HEK293T (cell line): ENCODE data around the gene ZIC4.

ENCODE experiments used
- CTCF ChIA-PET: fragments of 350-600 bp; formaldehyde crosslinking; extraction: SDS; loops from one replicate; lab custom pipeline; 2021; ENCODE audit warnings: antibody characterized with exemption, inconsistent platforms; lab: Yijun Ruan, JAX
- POLR2A ChIA-PET: fragments of 350-600 bp; formaldehyde crosslinking; extraction: SDS; loops from one replicate; lab custom pipeline; 2020; ENCODE audit warnings: antibody characterized with exemption, inconsistent platforms; lab: Yijun Ruan, JAX
- DNase-seq: peaks from one replicate; pipeline ENCODE4 v3.0.0; 2012; ENCODE audit warnings: mixed read lengths; ENCODE audit errors: extremely low spot score
- ARNT ChIP-seq: fragments of 450-650 bp; IDR thresholded peaks from 2 replicates; pipeline ENCODE4 v1.6.1; 2017; ENCODE audit warnings: mild to moderate bottlenecking
- BHLHE40 ChIP-seq: fragments of 450-650 bp; IDR thresholded peaks from 2 replicates; pipeline ENCODE4 v1.6.1; 2016; ENCODE audit warnings: mild to moderate bottlenecking, moderate library complexity, borderline replicate concordance
- CTBP1 ChIP-seq: fragments of 450-650 bp; IDR thresholded peaks from 2 replicates; pipeline ENCODE4 v1.6.1; 2016; ENCODE audit warnings: borderline replicate concordance
- ELF4 ChIP-seq: fragments of 450-650 bp; IDR thresholded peaks from 2 replicates; pipeline ENCODE4 v1.6.1; 2017; ENCODE audit warnings: antibody characterized with exemption
- FOXA1 ChIP-seq: fragments of 450-650 bp; IDR thresholded peaks from 2 replicates; pipeline ENCODE4 v1.6.1; 2016; ENCODE audit warnings: mild to moderate bottlenecking
- FOXK2 ChIP-seq: fragments of 450-650 bp; IDR thresholded peaks from 2 replicates; pipeline ENCODE4 v1.6.1; 2016; ENCODE audit warnings: mild to moderate bottlenecking
- FOXM1 ChIP-seq: fragments of 450-650 bp; IDR thresholded peaks from 2 replicates; pipeline ENCODE4 v1.6.1; 2017; ENCODE audit warnings: mild to moderate bottlenecking, borderline replicate concordance
- HDGF ChIP-seq: fragments of 450-650 bp; IDR thresholded peaks from 2 replicates; pipeline ENCODE4 v1.6.1; 2017; ENCODE audit warnings: antibody characterized with exemption, borderline replicate concordance
- L3MBTL2 ChIP-seq: fragments of 450-650 bp; conservative IDR thresholded peaks from 2 replicates; pipeline ENCODE4 v1.6.1; 2016; ENCODE audit warnings: mild to moderate bottlenecking
- LEF1 ChIP-seq: fragments of 450-650 bp; IDR thresholded peaks from 2 replicates; pipeline ENCODE4 v1.6.1; 2017; ENCODE audit warnings: mild to moderate bottlenecking, borderline replicate concordance
- NFRKB ChIP-seq: fragments of 450-650 bp; IDR thresholded peaks from 2 replicates; pipeline ENCODE4 v1.6.1; 2016; ENCODE audit warnings: mild to moderate bottlenecking, moderate library complexity
- SP1 ChIP-seq: fragments of 450-650 bp; IDR thresholded peaks from 2 replicates; pipeline ENCODE4 v1.6.1; 2017
- SUZ12 ChIP-seq: fragments of 450-650 bp; IDR thresholded peaks from 2 replicates; pipeline ENCODE4 v1.6.1; 2016; ENCODE audit warnings: mild to moderate bottlenecking
- TARDBP ChIP-seq: fragments of 450-650 bp; IDR thresholded peaks from 2 replicates; pipeline ENCODE4 v1.6.1; 2016
- TF ChIP-seq, protein P1 (sequence below): fragments of 450-650 bp; IDR thresholded peaks from 2 replicates; pipeline ENCODE4 v1.6.1; 2016

ZIC4 gene

DNA sequence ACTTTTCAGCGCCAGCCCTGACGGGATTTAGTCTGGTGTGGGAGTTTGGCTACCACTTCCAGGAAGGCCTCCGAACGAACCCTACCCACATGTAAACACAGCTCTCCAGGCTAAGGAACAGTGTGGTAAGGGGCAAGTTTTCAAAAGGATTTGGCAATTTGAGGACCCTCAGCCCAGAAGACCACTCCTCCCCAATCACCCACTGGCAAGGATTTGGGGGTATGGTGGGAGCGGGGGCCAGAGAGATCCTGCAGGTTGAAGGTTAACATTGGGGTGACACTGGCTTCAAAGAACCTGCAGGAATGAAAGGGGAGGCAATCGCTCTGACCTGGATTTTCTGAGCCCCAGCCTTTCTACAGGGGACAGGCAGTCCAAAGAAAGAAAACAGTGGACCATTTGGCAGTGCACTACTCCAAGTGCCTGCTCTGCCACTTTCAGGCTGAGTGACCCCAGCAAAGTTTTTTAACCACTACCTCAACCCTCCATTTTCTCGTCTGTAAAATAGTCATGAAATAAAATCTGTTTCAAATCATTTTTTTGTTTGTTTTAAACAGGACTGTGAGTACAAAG is 34.5 kb downstream of the ZIC4 start:
- DNase-seq = no peak
- POLR2A ChIA-PET = no interaction called here
- CTCF ChIA-PET = no interaction called here
- TF ChIP-seq, protein P1, sequence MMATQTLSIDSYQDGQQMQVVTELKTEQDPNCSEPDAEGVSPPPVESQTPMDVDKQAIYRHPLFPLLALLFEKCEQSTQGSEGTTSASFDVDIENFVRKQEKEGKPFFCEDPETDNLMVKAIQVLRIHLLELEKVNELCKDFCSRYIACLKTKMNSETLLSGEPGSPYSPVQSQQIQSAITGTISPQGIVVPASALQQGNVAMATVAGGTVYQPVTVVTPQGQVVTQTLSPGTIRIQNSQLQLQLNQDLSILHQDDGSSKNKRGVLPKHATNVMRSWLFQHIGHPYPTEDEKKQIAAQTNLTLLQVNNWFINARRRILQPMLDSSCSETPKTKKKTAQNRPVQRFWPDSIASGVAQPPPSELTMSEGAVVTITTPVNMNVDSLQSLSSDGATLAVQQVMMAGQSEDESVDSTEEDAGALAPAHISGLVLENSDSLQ = no peak
- TF ChIP-seq HDGF (no peak), SP1 (no peak), FOXA1 (no peak), CTBP1 (no peak), BHLHE40 (no peak)

DNA sequence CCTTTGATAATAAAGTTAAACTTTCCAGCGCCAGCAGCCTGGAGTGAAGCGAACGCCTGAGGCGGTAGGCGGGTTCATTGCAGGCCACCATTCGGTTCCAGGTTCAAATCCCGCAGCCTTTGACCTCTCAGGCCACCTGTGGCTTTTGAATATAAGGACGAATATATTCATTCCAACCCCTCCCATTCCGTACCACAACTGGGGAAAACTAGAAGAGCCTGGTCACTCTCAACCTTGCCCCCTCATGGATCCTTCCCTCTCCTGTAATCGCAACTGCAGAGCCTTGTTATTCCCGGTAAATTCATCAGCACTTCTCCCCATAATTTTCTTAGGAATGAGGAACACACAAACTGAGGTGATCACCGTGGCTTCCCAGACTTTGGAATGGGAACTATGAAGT is 35.2 kb downstream of the ZIC4 start:
- DNase-seq = no peak

DNA sequence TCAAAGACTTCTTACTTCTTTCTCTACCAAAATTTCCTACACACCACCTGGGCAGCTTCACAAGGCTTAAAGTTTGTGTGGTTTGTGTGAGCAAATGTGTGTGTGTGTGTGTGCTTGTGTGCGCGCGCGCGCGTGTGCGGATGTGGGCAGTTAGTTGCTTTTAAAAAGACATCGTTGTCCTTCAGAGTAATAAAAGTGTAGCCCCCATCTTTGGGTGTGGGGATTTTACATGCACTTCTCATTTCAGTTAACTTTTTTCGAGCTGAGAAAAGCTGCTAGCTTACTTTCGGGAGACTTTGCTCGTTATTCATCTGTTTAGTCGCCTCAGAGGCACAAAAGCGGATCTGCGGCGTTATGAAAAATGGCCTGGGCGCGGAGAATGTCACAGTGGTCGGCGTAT is 36.0 kb downstream of the ZIC4 start:
- no peak for DNase-seq
- CTCF ChIA-PET = interaction anchor here (0.6 to 1.0 kb wide), 2 partner anchors 9 kb away, joined by 3 to 4 read pairs; no protein-coding TSS in a partner anchor
- no peak for TF ChIP-seq ELF4
- TF ChIP-seq ARNT = no peak
- TF ChIP-seq SP1 = no peak
- no peak for TF ChIP-seq L3MBTL2

More for the DNA sequence above, 35.2 kb downstream of the ZIC4 start:
- TF ChIP-seq SP1 (no peak), ARNT (no peak), L3MBTL2 (no peak)
- TF ChIP-seq, protein P1 = no peak
- POLR2A ChIA-PET = no interaction called here
- CTCF ChIA-PET = interaction anchor here (0.6 kb wide), 2 partner anchors 10 to 361 kb away, joined by 3 to 4 read pairs; no protein-coding TSS in a partner anchor

DNA sequence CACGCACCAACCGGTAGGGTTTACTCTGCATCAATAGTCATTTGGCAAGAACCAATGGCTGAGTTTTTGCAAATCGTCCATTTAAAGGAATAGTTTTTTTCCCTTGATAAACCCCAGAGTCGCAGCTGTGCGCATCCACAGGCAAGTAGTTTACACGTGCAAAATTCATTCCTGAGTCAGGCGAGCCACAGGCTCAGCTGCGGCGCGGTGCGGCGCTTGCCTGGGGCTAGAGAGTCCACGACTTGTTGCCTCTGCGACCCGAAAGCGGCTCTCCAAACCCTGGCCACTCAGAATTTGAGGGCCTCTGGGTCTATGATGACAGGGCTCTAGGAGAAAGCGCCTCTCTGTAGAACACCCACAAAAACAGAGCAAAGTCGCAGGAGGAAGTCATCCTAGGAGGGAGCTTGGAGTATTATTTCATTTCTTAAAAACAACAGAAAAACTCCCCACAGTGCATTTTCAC is 36.7 kb downstream of the ZIC4 start:
- CTCF ChIA-PET = interaction anchor here (1.0 kb wide), 1 partner anchor 8 kb away, joined by 4 read pairs; no protein-coding TSS in a partner anchor
- DNase-seq = peak; percentile 21
- POLR2A ChIA-PET = no interaction called here
- no peak for TF ChIP-seq CTBP1
- TF ChIP-seq SUZ12 = no peak
- TF ChIP-seq FOXK2 = no peak
- TF ChIP-seq TARDBP = no peak
- no peak for TF ChIP-seq FOXA1
- TF ChIP-seq FOXM1 = no peak
- TF ChIP-seq LEF1 = no peak
- TF ChIP-seq ARNT = no peak
- no peak for TF ChIP-seq NFRKB
- TF ChIP-seq ELF4 = no peak
- TF ChIP-seq HDGF = no peak
- TF ChIP-seq L3MBTL2 = no peak; the same call in none of the 2 replicates
- no peak for TF ChIP-seq BHLHE40

More for the DNA sequence above, 36.0 kb downstream of the ZIC4 start:
- POLR2A ChIA-PET = no interaction called here

DNA sequence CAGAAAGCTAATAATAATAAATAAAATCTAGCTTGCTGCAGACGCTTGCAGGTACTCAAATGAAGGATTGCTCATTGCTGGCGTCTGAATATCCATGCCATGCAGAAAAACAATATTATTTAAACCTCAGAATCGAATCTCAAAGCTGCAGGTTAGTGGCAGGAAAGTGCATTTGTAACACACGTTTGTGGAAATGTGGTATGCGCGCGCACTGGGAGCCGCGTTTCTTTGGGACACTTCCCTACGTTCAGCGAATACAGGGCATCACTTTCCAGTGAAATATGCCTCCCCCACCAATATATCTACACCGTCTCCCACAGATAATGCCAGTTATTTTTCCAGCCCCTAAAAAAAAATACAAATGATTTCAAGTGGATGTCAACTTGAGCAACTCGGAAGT is 37.1 kb downstream of the ZIC4 start:
- CTCF ChIA-PET = interaction anchor here (1.0 kb wide), 1 partner anchor 8 kb away, joined by 4 read pairs; no protein-coding TSS in a partner anchor
- TF ChIP-seq HDGF (no peak), FOXA1 (no peak), FOXK2 (no peak), TARDBP (no peak), FOXM1 (no peak), ARNT (no peak), NFRKB (no peak), CTBP1 (no peak), ELF4 (no peak), LEF1 (no peak), L3MBTL2 (no peak), SUZ12 (no peak)
- peak; percentile 16 for DNase-seq
- POLR2A ChIA-PET = no interaction called here

DNA sequence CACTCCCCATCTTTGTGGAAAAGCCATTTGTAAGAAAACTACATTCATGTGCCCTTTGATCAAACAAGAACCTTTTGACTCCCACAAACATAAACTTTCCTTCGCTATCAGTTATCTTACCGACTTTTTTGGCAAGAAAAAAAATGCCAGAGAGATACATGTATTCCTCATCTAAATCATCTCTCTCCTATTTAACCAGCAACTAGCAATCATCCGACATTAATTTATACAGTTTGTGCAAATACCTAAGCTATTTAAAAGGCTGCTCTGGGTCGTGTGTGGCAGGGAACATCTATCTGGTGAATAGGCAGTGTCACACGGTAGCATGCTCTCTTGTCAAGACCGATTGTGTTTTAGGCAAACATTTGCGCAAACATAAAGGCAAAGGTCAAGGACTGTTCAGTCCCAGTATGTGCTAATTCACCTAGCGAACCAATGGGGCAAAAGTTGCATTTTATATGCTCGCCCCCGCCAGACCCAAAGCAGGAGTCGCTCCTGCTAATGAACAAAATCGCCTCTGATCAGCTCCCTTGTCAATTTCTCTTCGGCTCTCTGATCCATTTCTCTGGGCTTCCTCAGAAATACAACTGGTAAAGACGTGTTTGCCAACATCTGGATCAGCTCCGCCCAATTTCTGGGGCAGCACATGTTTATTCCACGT is 37.7 kb downstream of the ZIC4 start:
- POLR2A ChIA-PET = no interaction called here
- CTCF ChIA-PET = no interaction called here
- DNase-seq = no peak
- no peak for TF ChIP-seq ARNT

DNA sequence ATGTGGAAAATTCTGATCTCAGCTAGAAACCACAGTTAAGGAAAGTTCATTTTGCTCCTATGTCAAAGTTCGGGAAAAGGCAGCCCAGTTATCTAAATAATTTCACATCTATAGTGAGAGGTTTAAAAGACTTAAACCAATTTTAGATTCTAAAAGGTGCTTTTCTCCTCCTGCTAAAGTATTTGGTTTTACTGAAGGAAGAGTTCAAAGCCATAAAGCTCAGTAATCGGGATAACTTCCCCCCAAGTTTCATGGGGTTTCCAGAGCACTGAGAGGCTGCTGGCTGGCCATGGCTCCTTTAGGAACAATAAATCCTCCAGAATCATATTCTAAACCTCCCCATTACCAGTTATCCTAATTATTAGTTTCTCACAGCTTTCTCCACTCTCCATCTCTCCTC is 38.2 kb downstream of the ZIC4 start:
- DNase-seq = no peak
- ChIA-PET CTCF (no interaction called here), POLR2A (no interaction called here)
- TF ChIP-seq ARNT = no peak
- TF ChIP-seq TARDBP = no peak
- TF ChIP-seq SP1 = no peak
- TF ChIP-seq NFRKB = no peak
- no peak for TF ChIP-seq LEF1
- no peak for TF ChIP-seq L3MBTL2
- TF ChIP-seq ELF4 = no peak
- TF ChIP-seq, protein P1 = no peak
